HTERT RPE-1 (cell line): ENCODE measurements around the gene CSMD2.

Source experiments
- in situ Hi-C: fragments of 300-500 bp; cut with MboI; formaldehyde crosslinking; loops from 4 replicates; pipeline ENCODE4 v1.14.3; 2020; ENCODE audit warnings: low sequenced_read_pairs

Gene CSMD2

DNA sequence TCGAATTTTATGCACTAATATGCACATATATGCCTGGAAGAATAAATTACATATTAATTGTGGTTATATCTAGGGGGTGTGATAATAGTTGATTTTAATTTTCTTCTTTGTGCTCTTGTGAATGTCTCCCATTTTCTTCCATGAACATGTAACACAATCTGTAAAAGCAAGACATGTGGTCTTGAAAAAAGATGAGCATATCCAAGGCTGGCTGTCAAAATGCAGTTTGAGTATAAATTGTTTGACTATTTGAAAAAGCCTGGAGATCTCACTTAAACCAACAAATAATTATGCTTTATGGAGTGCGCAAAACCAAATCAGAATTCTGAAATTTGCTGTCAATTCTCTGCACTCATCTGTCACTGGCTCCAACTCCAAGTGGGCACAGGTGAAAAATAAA, 157.3 kb downstream of the CSMD2 start:
- in situ Hi-C loops: no loop called here

DNA sequence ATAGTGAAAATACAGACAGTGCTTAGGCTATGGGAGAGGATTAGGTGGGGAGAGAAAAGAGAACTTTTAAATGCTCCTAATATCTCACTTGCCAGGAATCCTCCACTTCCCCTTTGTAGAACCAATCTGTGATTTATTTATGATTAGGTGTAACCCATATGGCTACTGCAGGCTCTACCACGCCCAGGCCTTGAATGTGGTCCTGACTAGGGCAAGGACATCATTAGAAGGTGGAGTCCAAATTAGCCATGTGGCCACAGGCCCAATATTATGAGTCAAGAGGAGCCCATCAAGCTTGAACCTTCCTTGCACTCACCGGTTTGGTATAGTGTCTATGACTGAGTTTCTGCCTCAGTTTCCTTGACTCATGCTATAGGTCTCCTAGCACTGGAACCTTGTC, 159.7 kb downstream of the CSMD2 start:
- in situ Hi-C loops: no loop called here

DNA sequence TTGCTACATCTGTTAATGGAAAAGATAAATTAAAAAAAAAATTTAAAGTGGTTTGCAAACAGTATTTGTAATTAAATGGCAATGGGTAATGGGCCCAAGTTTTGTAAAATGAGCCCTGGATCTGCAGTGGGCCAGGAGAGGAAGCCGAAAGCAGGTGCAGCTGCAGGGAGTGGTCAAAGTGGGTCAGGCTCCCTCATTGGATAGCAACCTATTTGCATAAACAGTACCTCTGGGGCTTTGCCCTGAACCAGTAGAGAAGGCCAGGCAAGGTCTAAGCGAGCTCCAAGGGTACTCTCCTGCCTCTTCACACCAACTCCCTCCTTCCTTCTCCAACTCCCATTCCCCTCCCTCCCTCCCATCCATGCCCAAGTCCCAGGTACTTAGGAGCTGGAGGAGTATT, 162.2 kb downstream of the CSMD2 start:
- in situ Hi-C loops: no loop called here

DNA sequence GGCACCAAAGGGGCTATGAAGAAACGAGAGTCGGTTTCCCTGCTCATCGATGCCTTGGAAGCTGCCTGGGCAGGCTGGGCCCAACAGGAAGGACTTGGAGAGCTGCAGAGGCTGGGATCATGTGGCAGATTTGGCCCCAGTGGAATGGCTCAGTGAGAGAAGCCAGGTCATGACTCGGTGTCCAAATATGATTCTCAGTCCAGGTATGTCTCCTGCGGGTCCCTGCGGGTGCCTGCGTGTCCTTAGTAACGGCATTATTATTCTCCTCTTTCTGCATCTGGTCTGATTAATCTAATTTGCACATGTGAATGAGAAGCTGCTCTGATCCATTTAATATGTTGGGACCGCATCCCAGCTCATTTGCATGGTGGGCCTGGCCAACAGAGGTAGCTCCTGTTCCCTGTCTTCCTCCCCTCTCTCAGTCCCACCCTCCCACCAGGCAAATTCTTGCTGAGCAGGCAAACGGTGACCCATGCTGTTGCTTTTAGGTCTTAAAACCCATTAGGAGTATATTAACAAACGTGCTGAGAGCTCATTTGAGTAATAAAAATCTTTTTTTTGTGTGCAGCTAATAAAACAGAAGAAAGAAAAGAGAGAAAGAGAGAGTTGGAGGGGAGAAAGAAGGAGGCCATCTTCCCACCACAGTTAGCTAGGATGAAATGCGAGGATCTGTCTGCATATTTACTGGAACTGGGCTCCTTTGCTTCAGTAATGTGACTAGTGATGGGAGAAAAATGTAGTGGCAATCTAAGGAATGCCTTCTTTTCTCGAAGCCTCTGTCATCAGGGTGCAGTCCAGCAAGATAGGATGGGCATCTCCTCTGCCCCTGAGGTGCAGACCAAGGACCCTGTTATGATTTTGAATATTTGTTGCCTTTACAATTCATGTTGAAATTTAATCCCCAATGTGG, 167.6 kb downstream of the CSMD2 start:
- in situ Hi-C loops: no loop called here

DNA sequence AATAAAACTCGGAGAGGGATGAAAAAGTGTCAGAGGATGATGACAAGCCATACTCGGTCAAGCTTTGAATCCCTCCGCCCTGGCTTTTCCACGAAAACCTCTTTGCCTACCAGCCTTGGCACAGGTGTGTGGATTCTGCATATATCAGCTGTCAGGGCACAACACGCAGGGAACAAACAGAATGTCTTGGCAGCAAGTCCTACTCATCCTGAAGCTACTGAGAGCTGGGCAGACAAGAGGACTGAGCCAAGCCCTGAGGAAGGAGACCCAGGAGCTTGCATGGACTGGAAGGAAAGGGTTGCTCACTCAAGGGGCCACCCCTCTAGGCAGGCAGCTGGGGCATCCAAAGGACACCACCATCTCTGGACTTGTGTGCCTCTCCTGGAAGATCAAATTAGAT, 168.7 kb downstream of the CSMD2 start:
- in situ Hi-C loops: no loop called here

DNA sequence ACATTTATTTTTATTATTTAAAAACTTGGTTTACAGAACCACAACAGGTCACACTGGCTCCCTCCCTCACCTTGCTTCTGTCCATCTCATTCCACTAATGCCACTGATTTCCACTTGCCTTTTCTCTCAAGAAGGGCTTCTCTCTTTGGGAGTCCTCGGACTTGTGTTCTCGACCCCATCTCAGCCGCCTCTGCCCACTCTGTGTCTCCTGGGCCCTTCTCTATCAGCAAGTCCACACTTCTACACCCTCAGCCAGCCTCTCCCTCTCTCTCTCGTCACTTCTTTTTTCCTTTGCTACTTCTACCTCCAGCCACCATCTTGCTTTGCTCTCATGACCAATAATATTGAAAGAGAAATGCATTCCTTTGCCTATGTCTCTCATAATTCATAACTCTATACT, 171.7 kb downstream of the CSMD2 start:
- in situ Hi-C loops: no loop called here

DNA sequence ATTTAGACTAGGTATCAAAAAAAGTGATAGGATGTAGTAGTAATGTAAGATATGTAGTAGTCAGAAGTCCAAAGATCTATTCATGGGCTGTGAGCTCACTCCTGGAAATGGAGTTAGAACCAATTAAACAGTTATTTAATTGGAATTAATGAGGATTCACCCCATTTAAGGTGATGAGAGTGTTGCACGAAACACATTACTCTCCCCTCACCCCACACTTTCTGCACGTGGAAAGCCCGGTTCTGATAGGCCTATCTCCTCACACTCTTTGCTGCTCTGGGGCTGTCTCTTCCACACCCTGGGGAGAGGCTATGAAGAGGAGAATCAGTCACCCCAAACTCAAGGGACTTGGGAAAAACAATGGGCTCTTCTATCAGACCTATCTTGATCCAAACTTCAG, 174.7 kb downstream of the CSMD2 start:
- in situ Hi-C loops: no loop called here

DNA sequence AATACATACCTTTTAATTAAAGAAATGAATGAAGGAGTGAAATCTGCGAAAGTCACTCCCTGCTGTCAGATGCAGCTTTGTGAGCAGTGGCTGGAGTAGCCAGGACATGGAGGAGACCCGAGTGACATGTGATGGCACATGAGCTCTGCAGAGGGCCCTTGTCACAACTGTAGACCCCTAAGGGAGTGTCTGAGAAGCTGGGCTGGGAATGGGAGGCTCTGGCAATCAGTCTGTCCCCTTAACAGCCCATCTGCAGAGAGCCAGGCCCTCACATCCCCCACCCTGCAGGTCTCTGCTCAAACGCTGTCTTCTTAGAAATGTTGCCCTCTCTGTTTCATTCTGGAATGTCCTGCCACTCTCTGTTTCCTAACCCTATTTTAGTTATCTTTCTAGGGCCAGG, 176.9 kb downstream of the CSMD2 start:
- in situ Hi-C loops: no loop called here

DNA sequence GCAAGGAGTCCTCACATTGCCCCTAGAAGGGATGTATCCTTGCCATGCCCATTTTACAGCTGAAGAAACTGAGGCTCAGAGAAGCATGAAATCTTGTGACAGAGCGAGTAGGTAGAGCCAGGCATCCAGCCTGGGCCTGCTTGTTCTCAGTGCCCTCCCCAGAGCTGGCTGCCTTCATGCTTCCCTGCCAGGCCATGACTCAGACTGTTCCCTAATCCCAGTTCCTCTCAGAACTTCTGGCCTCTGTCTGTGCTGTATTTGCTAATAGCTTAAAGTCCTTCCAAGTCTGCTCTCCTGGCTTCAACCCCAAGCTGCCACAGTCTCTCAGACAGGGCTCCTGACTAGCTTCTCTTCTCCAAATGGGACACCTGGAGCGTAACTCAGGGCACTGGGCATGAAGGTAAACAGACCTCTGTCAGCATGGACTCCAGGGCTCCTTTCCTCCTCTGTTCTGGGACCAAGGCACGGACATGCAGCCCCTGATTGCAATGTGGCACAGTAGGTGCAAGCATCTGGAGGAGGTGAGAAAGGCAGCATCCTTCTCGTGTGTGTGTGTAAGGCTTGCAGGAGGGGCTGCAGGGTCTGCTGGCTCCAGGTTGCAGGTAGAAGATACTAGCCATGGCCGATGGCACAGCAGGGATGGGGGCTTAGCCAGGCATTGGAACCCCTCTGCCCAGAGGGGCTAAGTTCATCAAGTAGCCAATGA, 178.5 kb downstream of the CSMD2 start:
- in situ Hi-C loops: no loop called here

DNA sequence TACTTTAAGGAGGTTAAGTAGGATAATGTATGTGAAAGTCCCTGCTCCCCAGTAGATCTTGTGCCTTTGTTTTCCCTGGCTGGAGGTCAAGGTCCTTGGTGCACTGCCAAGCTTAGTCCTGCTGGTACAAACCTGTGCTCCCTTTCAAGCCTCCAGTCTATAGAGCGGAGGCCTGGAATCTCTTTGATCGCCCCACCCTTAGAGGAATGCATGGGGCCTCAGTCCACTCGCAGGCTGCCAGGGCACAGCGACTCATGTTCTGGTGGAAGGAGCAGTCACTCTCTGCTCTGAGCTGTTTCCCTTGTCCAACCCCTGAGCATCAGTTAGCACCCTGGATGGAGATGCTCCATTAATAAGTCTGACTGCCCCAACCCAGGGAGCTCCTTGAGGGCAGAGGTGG, 179.4 kb downstream of the CSMD2 start:
- in situ Hi-C loops: no loop called here

DNA sequence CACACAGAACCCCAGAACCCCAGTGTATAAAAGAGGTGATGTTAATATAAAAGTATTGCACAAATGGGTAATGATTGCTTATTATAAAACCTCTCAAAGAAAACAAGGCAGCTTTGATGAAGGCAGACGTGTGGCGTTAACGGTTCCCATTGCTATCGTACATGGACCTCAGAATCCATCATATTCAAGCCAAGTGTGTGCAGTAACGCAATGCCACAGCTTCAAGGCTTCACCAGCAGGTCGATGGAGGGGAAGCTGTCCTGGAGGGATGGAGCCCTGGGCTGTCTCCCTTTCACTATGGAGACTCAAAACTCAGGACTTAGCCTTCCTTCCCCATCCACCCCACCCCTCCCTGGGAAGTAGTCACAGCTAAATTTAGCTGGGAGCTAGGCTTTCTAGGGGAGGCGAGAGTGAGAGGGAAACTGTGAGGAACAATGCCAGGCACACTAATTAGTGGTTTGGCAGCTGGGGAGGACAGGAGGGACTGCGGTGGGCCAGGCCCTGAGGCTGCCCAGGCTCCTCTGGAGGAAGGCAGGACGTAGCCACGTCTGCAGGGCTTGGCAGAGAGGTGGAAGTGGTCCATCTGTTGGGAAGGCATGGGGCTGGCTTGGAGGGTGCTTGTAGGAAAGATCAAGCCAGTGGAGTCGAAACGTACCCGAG, 180.0 kb downstream of the CSMD2 start:
- in situ Hi-C loops: no loop called here

DNA sequence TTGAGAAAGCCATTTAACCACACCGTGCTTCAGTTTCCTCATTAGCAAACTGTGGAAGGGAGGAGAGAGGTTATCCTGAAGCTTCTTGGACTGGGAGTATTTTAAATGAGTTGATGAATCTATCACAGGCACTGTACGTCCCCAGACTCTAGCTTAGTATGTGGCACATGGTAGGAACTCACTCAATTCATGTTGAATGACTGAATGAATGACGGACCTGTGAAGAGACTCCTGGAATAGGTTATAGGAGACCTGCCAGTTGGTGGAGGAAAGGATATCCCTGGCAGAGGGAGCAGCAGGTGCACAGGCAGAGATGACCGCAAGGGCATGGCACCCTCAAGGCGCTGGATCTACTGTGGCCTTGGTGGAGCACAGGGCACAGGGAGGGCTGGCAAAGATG, 182.6 kb downstream of the CSMD2 start:
- in situ Hi-C loops: no loop called here

DNA sequence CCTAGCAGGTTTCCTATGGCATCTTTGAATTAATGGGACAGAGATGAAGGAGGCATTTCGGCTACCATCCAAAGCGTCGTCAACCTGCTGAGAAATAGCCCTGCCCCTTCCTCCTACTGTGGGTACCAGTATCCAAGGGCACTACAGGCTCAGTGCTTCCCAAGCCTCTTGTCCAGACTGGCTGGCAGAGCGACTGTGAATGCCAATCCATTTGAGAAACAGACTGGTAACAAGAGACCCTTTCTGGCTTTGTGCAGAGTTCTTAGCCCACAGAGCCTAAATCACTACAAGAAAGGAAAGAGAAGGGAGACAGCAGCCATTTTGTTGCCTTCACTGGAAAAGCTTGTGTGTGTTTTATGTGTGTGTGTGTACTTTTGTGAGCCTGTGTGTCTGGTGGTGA, 185.7 kb downstream of the CSMD2 start:
- in situ Hi-C loops: no loop called here

DNA sequence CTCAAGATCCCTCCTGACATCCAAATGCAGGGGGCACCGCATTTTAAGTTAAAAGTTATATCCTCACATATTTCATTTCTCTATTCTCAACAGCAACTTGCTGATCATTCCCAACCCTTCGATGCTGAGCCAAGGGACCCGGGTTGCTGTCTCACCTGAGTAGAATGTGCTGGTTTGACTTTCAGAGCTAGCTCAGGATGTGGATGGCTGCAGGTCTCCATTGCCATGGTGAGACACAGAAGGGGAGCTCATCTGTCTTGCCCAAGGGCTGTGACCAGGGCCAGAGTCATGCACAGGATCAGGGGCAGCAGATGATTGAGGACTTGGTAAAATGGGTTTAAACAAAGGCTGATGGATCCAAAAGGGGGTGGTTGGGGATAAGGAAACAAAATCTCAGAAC, 189.1 kb downstream of the CSMD2 start:
- in situ Hi-C loops: no loop called here

DNA sequence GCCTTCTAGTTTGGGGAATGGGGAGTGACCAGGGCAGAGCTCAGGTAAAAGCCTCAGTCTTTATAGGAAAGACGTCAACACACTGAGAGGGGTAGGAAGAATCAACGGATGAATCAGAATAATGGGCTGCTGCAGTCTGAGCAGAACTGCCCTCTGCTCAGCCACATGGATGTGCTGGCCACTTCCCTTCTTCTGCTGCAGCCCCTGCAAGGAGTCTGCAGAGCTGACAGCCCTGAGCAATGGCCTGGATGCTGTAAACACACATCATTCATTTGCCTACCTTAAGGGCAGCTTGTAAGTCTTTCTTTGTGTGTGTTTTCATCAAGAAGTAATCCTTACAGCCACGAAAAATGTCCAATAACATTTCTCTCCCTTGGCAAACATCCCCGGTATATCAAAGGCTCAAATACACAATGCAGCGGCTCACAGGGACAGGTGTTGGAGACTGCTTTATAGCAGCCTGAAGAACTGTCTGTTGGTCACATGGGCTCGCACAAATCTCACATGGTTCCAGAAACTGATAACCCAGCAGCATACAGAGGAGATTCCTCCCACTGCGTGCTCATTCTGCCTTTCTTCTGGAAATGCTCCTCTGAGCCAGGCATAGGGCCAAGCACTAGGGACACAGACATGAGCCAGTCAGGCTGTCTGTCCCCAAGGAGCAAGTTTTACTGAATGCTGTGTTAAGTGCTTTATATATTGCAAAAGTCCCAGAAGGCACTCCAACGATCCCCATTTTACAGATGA, 191.1 kb downstream of the CSMD2 start:
- in situ Hi-C loops: no loop called here

DNA sequence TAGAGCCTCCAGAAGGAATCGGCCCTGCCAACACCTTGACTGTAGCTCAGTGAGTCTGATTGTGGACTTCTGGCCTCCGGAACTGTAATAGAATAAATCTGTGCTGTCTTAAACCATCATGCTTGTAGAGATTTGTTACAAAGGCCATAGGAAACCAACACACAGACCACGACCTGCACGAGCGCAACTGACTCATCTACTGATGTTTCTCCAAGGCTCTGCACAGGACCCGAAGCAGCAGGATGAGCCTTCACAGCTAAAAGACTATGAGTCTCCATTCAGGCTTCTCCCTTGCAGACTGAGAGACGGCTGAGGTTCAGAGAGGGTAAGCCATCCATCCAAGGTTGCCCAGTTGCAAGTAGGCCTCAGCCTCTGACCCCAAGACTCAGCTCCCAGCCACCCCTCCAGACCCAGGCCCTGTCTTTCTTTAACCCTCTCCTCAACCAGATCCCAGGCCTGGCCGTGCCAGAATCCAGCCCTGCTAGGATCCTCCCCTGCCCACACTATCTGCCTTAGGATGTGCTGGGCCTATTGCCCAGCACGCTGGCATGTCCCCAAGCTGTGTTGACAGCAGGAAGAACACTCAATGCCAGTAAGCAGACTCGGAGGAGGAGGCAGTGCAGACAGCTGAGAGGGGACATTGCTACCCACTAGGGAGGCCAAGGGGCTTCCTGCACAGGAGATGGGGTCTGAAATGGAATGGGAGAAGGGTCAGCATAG, 192.2 kb downstream of the CSMD2 start:
- in situ Hi-C loops: no loop called here

DNA sequence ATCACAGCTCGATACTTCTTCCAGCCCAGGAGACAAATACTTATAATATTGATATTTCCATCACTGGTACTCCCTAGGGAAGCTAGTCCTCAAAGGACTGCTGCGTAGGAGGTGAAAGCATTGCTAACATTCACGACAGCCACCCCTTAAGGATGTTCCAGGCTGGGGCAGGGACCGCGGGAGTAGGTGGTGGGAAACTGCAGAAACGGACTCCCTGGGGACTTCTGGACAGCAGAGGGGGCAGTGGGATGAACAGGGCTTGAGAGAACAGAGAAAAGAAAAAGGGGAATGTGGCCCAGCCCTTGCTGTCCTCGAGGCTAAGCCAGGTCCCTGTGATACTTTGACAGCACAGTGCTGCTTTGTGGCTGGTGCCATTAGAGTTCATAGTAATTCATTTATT, 193.1 kb downstream of the CSMD2 start:
- in situ Hi-C loops: no loop called here

DNA sequence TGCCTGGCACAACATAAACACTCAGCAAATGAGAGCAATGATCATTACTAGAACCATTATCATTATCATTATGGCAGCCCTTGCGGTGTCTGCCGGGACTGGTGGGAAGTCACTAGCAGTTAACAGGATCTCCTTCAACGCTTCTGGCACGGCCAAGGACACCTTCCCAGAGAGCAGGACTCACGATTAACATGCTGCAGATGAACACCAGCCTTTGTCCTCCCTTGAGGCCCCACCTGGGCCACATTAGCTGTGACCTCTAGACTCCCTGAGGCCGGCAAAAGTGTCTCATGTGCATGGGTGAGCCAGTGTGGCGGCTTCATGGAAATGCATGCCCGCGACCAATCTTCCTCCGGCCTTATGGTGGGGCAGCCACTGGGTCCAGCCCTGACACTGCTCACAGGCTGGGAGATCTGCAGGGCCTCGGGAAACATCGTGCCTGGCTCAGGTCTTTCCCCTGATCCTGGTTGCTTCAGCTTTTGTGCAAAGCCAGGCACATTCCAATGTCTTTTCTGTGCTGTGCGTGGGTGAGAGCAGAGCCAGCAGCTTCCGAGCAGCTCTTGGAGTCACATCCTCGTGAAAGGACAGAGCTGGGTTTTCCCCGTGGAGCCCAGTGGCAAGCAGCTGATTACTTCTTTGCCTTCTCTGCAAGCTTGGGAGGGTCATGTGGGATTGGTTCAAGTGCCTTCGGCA, 193.9 kb downstream of the CSMD2 start:
- in situ Hi-C loops: no loop called here

DNA sequence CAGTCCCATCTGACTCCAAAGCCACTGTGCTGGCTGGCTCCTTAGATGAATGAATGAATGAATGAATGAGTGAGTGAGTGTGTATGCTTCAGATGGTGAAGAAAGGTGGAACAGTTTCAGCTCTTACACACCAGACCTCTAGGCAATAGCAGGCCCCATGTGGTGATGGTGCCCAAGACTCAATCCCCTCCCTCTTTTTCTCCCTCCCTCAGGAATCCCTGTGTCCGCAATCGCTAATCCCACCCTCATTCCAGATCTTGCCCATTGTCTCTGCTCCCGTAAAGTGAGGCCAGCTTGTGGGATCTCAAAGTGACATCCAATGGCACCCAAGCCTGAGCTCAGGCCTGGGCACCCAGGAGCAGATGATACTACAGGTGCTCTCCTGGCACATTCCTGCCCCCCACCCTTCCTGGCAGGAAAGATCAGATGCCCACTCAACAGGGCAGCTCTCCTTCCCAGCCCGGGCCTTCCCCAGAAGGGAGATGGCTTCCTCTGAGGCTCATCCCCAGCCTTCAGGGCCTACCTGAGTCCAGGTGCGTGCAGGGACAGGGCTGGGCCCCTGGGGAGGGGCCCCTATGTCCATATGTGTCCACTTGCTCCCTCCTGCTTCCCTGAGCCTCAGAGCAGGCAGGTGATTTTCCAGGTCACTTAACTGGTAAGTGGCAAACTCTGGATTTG, 194.7 kb downstream of the CSMD2 start:
- in situ Hi-C loops: no loop called here
